Fibroblast of skin of left quadriceps (primary cell): ENCODE results near the gene TCF19.

Source experiments
- DNase-seq, 2 experiments: peaks; one replicate each; pipeline ENCODE4 v3.0.0-alpha.2; 2013; ENCODE audit warnings: low read depth in 2 of 2

The TCF19 gene

DNA sequence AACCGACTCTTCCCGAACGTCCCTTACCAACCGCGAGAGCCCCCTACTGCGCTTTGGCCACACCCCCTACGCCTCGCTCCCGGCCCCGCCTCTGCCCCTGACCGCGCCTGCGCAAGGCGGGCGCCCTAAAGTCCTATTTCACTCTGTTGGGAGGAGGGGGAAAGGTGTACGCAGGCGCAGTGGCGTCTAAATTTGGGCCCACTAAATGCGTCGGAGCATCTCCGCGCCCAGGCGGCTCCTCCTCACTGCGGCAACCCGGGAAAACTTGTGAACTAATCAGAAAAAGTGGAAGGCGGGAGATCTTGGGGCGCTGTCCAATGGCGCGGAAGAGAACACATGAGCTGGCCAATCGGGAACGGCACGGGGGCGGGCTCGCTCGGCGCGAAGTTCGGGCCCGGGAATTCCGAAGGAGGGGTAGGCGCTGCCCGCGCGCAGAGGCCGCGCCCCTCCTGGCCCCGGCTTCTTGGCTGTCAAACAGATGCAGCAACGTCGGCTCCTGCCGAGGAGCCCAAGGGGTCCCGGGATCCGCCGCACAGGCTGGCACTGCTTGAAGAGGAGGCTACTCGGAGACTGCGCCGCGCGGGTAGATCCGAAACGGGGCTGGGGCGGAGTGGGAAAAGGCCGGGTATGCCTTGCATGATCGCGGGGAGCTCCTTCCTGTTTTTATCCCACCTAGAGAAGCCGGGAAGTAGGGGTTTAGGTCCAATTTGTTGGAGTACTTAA is at the start of gene TCF19:
Gene TCF19, plus strand, starts transcription at position 450 of the 723 bp plus-strand sequence. CDS start 881 bp downstream, outside the sequence.
- DNase-seq, result peak; percentile 99

GRCh38 chr6:31110825-31111582 is 47.4 kb upstream of the TCF19 start:
- DNase-seq, result no peak

DNA sequence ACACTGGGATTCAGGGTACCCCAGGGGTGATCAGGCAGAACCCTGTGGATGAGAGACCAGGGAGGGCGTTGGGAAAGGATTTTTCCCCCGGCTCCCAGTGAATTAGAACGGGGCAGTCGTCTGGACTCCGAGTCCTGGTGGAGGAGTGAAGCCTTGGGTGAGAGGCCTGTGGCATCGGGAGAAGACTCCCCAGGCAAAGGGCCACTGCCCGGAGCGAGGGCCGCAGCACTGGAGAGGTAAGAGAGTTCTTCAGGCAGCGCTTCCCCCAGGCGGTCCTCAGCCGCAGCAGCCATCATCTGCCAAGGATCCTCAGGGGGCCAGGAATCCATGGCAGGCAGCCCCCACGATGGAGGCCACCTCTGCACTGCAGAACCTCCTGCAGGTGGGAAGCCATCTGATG is 46.7 kb upstream of the TCF19 start:
- DNase-seq, result no peak

DNA sequence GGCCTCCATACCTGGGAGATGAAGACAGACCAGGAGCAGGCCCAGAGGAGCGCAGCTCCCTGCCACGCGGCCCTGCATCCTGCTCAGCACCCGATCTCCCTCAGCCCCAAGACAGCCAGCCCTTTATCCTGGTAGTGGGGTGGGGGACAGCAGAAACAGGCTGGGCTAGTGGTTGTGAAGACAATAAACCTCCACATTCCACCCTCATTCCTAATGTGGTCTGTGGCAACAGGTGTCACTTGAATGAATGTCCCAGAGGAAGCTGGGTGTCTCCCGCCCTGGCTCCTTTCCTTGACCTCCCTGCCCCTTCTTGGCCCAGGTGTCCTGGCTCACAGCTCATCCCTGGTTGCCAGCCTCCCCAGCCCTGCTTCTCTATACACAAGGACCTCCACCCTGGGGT is 45.9 kb upstream of the TCF19 start, which contains the start of gene C6orf15:
Gene C6orf15, minus strand, starts transcription at position 98 of the 400 bp plus-strand sequence. Its CDS starts 20 bp downstream, at position 78.
- DNase-seq, result no peak

DNA sequence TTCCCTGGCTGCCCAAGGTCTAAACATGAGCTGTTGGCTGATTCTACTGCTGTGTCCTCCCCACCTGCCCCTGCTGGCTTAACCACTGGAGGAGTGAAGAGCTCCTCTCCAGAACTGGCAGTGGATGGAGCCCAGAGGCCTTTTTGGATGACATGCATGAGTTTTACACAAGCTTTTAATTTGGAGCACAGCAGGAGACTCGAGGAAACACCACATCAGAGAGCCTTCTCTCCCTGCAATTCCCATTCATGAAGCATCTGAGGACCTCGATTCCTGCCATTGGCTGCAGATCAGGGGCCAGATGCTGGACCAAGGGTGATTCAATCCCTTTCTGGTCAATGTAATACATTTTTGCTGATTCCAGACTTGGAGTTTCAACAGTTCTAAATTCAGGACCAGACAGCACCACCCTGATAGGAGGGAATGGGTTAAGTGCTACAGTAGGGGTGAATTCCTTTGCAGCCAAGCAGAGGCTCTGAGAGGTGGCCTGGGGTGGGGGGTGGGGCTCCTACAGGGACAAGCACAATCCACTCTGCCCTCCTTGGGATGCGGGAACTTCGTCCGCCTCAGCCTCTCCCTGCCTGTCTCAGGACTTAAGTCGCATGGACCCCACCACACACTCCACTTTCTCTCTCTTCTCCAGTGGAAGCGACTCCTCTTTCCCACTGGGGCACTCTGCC is 44.4 kb upstream of the TCF19 start:
- peak; percentile 80 to 82 for DNase-seq

GRCh38 chr6:31114541-31114878 is 43.9 kb upstream of the TCF19 start, which contains the start of gene PSORS1C1:
Gene PSORS1C1, plus strand, starts transcription at chr6:31114800. Its CDS starts 14,833 bp downstream, at chr6:31129633.
- DNase-seq, result peak; percentile 88 to 89

GRCh38 chr6:31114970-31115849 is 43.2 kb upstream of the TCF19 start:
- DNase-seq, result peak in 1 of 2 experiments; percentile 51

DNA sequence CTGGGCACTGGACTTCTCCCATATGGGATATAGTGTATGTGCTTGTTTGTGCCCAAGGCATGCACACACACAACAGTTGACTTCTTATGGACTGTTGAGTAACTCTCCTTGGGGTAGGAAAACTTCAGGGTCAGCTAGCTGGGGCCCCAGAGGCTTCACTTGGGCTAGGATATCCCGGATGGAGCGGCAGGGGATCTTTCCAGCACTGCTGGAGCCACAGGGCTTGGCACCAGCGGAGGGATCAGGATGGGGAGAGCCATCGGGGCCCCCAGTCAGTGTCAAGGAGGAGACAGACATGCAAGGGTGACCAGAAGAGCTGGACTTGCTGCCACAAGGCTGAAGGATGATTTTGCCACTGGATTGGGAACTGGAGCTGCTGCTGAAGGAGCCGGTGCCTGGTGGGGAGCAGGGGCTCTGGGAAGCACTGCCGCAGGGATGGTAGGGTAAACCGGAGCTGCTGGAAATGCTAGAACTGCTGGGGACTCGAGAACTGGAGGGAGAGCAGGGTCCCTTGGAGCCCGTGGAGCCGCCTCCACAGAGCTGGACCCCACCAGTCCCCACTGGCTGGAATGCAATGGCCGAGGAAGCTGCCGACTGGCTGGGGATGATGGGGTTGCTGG is 42.3 kb upstream of the TCF19 start:
- no peak for DNase-seq

DNA sequence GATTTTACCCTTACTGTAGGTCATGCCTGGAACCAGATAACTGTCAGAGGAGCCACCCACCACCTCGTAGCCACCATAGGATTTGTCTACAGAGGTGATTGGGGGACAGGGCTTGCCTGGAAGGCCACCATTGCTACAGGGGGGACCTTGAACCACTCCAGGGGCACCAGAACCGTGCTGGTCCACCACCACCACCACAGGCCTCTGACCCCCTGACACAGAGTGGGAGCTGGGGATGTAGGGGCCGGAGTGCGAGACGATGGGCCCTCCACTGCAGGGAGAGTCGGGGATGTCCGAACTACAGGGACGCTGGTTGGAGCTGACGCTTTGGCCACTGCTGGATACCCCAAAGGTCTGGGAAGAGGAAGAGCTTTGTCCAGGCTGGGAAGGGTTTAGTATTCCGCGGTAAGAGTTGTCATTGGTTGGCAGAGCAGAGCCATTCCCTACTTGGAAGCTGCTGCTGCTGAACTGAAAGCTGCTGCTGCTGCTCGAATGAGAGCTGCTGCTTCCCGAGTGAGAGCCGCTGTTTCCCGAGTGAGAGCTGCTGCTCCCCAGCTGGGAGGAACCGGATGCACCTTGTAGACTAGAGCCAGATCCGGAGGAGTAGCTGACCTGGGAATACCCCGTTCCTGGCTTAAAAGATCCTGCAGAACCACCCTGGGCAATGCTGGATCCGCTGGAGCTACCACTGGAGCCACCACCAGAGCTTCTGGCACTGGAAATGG is 41.6 kb upstream of the TCF19 start:
- DNase-seq, result no peak

DNA sequence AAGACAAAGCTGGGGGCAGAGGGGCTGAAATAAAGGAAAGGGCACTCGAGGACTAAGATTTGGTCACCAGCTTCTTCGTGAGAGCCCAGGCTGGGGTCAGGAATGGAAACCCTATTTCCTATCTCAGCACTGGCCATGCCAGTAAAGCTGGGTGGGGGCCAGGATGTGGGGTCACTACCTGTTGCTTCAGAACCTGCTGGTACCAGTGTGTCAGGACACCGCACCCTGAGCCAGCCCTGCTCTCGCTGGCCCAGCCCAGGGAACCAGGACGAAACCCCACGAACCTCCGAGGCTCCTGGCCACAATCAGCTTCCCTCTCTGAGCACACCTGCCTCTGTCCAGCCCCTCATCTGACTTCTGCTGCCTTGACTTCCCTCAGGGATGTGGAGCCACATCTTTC is 40.2 kb upstream of the TCF19 start:
- no peak for DNase-seq

DNA sequence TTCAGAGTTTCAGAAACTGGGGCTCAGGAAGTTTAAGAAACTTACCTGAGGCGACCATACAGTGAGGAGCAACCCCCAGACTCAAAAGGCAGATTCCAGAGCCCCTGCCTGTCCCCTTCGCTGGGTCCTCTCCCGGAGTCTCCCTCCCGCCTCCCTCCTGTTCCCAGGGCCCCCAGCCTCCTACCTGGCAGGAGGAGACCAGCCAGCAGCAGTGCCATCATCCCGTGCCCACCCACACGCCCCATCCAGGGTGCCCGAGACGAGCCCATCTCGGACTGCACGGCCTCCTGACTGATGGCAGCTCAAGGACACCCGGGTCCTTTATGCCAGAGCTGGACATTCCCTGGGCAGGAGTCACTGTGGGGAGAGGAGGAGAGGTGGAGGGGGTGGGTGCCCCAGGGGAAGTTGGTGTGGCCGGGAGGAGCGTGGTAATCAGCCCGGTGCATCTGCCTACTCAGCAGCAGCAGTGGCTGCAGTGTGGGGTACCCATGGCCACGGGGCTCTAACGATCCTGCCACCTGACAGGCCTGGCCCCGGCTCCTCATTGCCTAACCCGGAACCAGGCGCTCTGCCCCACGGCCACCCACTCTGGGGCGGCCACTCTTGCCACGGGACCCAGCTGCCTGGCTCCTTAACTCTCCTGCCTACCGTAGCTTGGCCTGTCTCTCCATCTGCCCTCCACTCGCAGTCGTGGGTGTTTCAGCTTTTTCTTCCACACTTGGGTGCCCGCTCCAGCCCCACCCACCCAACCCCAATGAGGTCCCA is 38.1 kb upstream of the TCF19 start, which contains the start of gene CDSN:
Gene CDSN, minus strand, starts transcription at position 296 of the 765 bp plus-strand sequence. Its CDS starts 27 bp downstream, at position 269.
- DNase-seq, result no peak

- no peak for DNase-seq
These were observed 37.1 kb upstream of the TCF19 start for GRCh38 chr6:31121131-31121790.

GRCh38 chr6:31122791-31123706 is 35.3 kb upstream of the TCF19 start:
- no peak for DNase-seq

DNA sequence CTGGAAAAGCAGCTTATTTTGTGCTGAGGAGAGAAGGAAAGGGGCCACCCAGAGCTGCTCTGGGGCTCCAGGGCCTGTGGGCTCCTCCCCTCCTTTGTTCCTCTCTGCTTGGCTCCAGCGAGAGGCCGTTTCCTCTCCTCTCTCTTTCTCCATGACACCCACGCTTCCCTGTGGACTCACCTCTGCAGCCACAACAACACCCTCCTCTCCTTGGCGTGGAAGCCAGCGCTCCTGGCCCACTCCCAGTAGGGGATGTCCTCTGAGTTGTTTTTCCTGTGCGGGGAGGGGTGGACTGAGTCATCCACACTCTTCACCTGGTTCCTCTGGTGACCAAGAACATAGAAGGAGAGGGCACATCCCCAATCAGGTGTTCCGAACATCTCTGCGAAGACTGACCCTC is 33.2 kb upstream of the TCF19 start:
- no peak for DNase-seq

GRCh38 chr6:31125586-31126363 is 32.6 kb upstream of the TCF19 start:
- DNase-seq, result peak in 1 of 2 experiments; percentile 20

- DNase-seq, result no peak
These were observed 31.8 kb upstream of the TCF19 start for GRCh38 chr6:31126396-31127175.
